ENCODE results near the gene ACTR10.
"Not testable (repeated sequence)": the region's sequence is repeated elsewhere in the genome, so short reads cannot be mapped to it uniquely, and the experiment has no call there.

The ACTR10 gene

DNA sequence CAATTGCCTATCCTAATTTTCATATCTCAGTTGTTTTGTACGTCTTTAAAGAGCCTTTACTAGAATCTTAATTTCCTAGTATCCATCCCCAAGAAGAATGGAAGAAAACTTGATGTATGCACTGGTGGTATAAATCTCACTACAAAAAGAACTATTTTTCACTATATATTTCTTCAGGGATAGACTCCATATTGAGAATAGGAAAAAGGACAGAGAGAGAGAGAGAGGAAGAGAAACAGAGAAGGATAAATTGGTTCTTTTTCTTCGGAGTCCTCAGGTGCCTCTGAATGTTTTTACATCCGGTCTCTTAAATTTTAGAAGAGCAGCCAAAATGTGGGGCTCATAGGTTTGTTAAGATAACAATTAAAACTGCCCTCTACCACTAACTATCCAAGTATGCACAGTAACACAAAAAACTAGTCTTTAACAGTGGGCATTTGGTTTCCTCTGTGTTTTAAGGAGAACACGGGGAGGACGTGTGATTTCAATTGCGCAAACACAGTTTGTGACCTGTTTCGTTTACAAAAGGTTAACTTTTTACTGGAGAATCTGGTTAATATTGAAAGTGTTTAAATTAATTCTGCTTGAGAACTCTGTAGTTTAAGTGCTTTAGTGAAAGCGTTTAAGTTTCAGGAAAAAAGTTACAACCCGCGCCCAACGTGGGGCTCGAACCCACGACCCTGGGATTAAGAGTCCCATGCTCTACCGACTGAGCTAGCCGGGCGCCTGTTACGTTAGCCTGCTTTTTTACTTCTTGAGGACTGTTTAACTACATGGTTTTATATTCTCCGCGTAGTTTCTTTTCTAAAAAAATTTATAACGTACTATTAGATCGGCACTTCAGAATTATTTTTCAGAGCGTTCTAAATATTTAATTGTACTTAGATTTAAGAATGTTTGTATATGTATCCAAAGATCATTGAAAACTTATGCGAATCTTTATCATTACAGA is 39.6 kb downstream of the ACTR10 start:
- TF ChIP-seq, protein P1, sequence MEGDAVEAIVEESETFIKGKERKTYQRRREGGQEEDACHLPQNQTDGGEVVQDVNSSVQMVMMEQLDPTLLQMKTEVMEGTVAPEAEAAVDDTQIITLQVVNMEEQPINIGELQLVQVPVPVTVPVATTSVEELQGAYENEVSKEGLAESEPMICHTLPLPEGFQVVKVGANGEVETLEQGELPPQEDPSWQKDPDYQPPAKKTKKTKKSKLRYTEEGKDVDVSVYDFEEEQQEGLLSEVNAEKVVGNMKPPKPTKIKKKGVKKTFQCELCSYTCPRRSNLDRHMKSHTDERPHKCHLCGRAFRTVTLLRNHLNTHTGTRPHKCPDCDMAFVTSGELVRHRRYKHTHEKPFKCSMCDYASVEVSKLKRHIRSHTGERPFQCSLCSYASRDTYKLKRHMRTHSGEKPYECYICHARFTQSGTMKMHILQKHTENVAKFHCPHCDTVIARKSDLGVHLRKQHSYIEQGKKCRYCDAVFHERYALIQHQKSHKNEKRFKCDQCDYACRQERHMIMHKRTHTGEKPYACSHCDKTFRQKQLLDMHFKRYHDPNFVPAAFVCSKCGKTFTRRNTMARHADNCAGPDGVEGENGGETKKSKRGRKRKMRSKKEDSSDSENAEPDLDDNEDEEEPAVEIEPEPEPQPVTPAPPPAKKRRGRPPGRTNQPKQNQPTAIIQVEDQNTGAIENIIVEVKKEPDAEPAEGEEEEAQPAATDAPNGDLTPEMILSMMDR (IDR thresholded peaks at IDR 0.05; ENCODE audit: control insufficient read depth, insufficient read depth, low read depth, low read length, missing control alignments): no peak
- no peak for DNase-seq (ENCODE audit: low read depth)
- peak overlapping the region; percentile 45 for H3K4me3 ChIP-seq (ENCODE audit: control insufficient read depth, low read depth, low read length)

DNA sequence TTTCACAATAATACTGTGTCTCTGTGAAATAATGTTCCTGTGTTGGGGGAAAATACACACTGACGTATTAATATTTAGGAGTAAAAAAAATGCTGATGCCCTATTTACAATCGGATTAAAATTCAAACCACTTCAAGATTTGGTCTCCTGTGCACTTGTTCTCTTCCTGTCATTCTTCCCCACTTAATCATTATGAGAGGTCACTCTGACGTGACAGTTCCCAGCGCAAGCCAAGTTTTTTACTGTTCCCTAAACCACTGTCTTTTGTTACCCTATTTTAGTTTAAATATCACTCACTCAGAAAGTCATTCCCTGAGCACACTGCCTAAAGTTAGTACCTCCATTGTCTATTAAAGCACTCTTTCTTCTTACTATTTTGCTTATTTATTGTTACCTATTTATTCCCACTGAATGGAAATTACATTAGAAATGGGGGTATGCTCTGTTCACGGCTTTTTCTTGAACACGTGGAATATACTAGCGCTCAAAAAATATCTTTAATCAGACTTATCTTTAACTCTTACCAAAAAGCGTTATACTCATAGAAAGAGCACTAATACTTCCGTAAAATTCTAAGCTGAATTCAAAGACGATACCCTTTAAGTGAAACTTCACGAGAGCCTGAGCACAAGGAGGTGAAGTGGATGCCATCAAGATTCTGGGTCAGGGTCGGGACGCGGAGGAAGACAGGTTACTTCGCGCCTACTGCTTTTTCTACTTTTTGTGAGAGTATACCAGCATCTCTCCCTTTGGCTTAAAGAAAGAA is 44.0 kb downstream of the ACTR10 start:
- TF ChIP-seq, protein P1 (IDR thresholded peaks at IDR 0.05; ENCODE audit: control insufficient read depth, insufficient read depth, low read depth, low read length, missing control alignments): no peak
- H3K4me3 ChIP-seq (ENCODE audit: control insufficient read depth, low read depth, low read length): peak overlapping the region; percentile 88
- DNase-seq (ENCODE audit: low read depth): no peak

DNA sequence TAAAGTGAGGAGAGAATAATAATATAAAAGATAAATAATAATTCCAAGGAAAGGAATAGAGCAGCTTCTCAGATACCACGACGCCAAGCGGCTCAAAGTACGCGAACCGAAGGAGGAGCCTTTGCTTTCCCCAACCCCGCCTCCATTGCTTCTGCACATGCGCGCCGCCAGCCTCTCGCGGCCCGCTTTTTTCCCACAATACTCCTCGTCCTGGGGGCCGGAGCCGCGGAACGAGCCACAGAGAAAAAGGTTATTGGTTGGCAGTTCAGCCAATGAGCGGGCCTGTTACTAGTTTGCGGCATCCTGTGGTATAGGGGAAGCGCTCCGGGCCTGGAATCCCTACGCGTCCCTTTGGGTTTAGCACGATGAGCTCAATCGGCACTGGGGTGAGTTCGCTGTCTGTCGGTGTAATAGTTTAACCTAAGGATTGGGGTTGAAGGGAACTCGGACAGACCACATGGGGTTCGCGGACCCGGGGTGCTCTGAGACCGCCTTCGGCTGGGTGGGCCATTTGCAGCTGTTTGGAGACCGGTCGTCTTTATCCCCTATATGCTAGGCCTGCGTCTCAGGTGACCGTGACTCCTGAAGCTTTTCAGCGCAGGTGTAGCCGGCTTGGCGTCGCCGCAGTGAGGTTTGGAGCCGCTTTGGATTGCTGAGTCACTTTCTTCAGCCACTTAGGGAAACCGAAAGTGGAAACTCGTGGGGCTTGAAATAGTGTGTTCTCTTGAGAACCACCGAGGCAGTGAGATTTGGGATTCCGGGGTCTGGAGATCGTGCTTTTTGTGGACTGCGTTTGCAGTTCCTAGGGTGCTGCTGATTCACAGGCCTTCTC is 44.8 kb downstream of the ACTR10 start, which contains the start of gene PSMA3:
TSS of gene PSMA3 (plus strand) at position 288 of the 832 bp plus-strand sequence. CDS start at position 366, 78 bp downstream.
- H3K4me3 ChIP-seq (ENCODE audit: control insufficient read depth, low read depth, low read length): peak within 1 kb of the TSS; percentile 88
- DNase-seq (ENCODE audit: low read depth): peak; percentile 89
- TF ChIP-seq, protein P1 (IDR thresholded peaks at IDR 0.05; ENCODE audit: control insufficient read depth, insufficient read depth, low read depth, low read length, missing control alignments): no peak

DNA sequence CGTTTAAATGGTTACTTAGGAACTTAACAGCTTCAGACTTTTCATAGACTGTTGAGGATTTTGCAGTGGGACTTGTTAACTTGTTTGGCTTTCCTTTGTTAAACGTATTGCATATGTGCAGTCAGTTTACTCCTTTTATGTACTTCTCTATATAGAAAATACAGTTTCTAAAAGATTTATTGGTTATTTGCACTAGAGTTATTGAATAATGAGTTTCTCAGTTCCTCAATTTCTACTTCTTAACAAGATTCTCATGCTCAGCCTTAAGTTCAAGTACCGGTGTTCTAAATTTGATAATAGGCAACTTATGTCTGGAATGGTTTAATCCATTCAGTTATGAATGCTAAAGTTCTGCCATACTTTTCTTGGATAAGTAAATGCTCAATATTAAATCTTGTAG is 45.6 kb downstream of the ACTR10 start:
- peak overlapping the region; percentile 88 for H3K4me3 ChIP-seq (ENCODE audit: control insufficient read depth, low read depth, low read length)
- TF ChIP-seq, protein P1 (IDR thresholded peaks at IDR 0.05; ENCODE audit: control insufficient read depth, insufficient read depth, low read depth, low read length, missing control alignments): no peak
- no peak for DNase-seq (ENCODE audit: low read depth)

DNA sequence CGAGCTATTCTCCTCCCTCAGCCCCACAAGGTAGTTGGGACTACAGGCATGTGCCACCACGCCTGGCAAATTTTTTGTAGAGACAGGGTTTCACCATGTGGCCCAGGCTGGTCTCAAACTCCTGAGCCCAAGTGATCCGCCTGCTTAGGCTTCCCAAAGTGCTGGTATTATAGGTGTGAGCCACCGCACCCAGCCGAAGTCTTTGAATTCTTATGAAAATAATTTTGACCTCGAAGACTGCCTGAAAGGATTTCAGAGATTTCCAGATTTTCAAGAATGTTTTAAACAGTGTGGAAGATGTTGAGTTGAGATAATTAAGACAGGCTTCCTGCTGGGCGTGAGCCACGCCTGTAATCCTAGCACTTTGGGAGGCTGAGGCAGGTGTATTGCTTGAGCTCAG is 49.7 kb downstream of the ACTR10 start:
- H3K4me3 ChIP-seq (ENCODE audit: control insufficient read depth, low read depth, low read length): no peak overlapping the region
- TF ChIP-seq, protein P1 (IDR thresholded peaks at IDR 0.05; ENCODE audit: control insufficient read depth, insufficient read depth, low read depth, low read length, missing control alignments): no peak
- no peak for DNase-seq (ENCODE audit: low read depth)

DNA sequence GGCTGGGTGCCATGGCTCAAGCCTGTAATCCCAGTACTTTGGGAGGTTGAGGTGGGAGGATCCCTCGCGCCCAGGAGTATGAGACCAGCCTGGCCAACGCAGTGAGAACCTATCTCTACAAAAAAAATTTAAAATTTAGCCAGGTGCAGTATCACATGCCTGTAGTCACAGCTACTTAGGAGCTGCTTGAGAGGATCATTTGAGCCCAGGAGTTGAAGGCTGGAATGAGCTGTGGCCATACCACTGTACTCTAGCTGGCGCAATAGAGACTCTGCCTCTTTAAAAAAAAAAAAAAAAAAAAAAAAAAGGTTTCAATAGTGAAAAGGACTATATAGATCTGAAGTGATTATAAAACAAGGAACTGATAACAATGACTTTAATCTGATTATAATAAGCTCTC is 58.2 kb downstream of the ACTR10 start:
- TF ChIP-seq, protein P1 (IDR thresholded peaks at IDR 0.05; ENCODE audit: control insufficient read depth, insufficient read depth, low read depth, low read length, missing control alignments): no peak
- DNase-seq (ENCODE audit: low read depth): no peak
- no peak overlapping the region for H3K4me3 ChIP-seq (ENCODE audit: control insufficient read depth, low read depth, low read length)

DNA sequence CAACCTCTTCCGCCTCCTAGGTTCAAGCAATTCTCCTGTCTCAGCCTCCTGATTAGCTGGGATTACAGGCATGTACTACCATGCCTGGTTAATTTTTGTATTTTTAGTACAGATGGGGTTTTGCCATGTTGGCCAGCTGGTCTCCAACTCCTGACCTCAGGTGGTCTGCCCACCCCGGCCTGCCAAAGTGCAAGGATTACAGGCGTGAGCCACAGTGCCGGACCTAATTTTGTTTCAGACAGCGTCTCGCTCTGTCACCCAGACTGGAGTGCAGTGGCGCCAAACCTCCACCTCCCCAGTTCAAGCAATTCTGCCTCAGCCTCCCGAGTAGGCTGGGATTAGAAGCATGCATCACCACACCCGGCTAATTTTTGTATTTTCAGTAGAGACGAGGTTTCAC is 62.1 kb downstream of the ACTR10 start:
- DNase-seq (ENCODE audit: low read depth); H3K4me3 ChIP-seq (ENCODE audit: control insufficient read depth, low read depth, low read length): not testable (repeated sequence)
